Trophoblast cell (in vitro differentiated cells and primary cell): ENCODE measurements around the gene TLR3.

Source experiments
- DNase-seq, 2 donors: peaks; one replicate each; pipeline ENCODE4 v3.0.0-alpha.2; 2016
- H2AFZ ChIP-seq: 2 replicates; pipeline ENCODE4 v1.6.1; 2013; ENCODE audit warnings: low read length, moderate library complexity, mild to moderate bottlenecking; ENCODE audit not compliant: insufficient read depth, poor library complexity
- H2AK5ac ChIP-seq: 2 replicates; pipeline ENCODE4 v1.6.1; 2013; ENCODE audit warnings: mild to moderate bottlenecking, low read length
- H2BK120ac ChIP-seq: 2 replicates; pipeline ENCODE4 v1.6.1; 2013; ENCODE audit warnings: low read length, mild to moderate bottlenecking, moderate library complexity; ENCODE audit not compliant: insufficient read depth, poor library complexity
- H2BK12ac ChIP-seq: 2 replicates; pipeline ENCODE4 v1.6.1; 2013; ENCODE audit warnings: mild to moderate bottlenecking, low read length, moderate library complexity
- H2BK5ac ChIP-seq: 2 replicates; pipeline ENCODE4 v1.6.1; 2013; ENCODE audit warnings: low read length, low read depth, moderate library complexity, mild to moderate bottlenecking; ENCODE audit not compliant: poor library complexity
- H3K14ac ChIP-seq: 2 replicates; pipeline ENCODE4 v1.6.1; 2013; ENCODE audit warnings: mild to moderate bottlenecking, low read length
- H3K18ac ChIP-seq: 2 replicates; pipeline ENCODE4 v1.6.1; 2013; ENCODE audit warnings: mild to moderate bottlenecking, low read length
- H3K23ac ChIP-seq: 2 replicates; pipeline ENCODE4 v1.6.1; 2013; ENCODE audit warnings: low read length
- H3K27ac ChIP-seq: 2 replicates; pipeline ENCODE4 v1.5.1; 2013; ENCODE audit warnings: low read depth, mild to moderate bottlenecking, inconsistent platforms, low read length, moderate library complexity
- H3K27me3 ChIP-seq: 2 replicates; pipeline ENCODE4 v1.6.1; 2013; ENCODE audit warnings: inconsistent platforms, mild to moderate bottlenecking, low read length, moderate library complexity; ENCODE audit not compliant: insufficient read depth
- H3K36me3 ChIP-seq, 2 experiments: 1 replicate in 1 of 2; 2 replicates in 1 of 2; pipeline ENCODE4 v1.6.1; 2013; ENCODE audit warnings: low read length in 2 of 2, mild to moderate bottlenecking in 2 of 2, moderate library complexity in 1 of 2; ENCODE audit not compliant: insufficient read depth in 2 of 2, control insufficient read depth in 1 of 2
- H3K4ac ChIP-seq: 2 replicates; pipeline ENCODE4 v1.6.1; 2013; ENCODE audit warnings: low read depth, mild to moderate bottlenecking, low read length, moderate library complexity
- H3K4me1 ChIP-seq, 2 experiments: 1 replicate in 1 of 2; 2 replicates in 1 of 2; pipeline ENCODE4 v1.6.1; 2013; ENCODE audit warnings: low read length in 2 of 2, mild to moderate bottlenecking in 2 of 2, moderate library complexity in 1 of 2; ENCODE audit not compliant: insufficient read depth in 2 of 2, control insufficient read depth in 1 of 2
- H3K4me2 ChIP-seq: 2 replicates; pipeline ENCODE4 v1.6.1; 2013; ENCODE audit warnings: inconsistent platforms, mild to moderate bottlenecking, low read length, moderate library complexity
- H3K4me3 ChIP-seq: 2 replicates; pipeline ENCODE4 v1.5.1; 2013; ENCODE audit warnings: mild to moderate bottlenecking, low read depth, low read length, inconsistent platforms
- H3K79me1 ChIP-seq: one replicate; pipeline ENCODE4 v1.6.1; 2013; ENCODE audit warnings: low read length
- H3K79me2 ChIP-seq: 2 replicates; pipeline ENCODE4 v1.6.1; 2013; ENCODE audit warnings: low read length, mild to moderate bottlenecking; ENCODE audit not compliant: control insufficient read depth, insufficient read depth, poor library complexity
- H3K9ac ChIP-seq: 2 replicates; pipeline ENCODE4 v1.6.1; 2013; ENCODE audit warnings: mild to moderate bottlenecking, low read length
- H3K9me3 ChIP-seq: 2 replicates; pipeline ENCODE4 v1.6.1; 2013; ENCODE audit warnings: low read depth, mild to moderate bottlenecking, control low read depth, inconsistent platforms, low read length; ENCODE audit not compliant: insufficient read depth
- H4K12ac ChIP-seq: 2 replicates; pipeline ENCODE4 v1.6.1; 2013; ENCODE audit warnings: low read depth, mild to moderate bottlenecking, low read length, moderate library complexity
- H4K8ac ChIP-seq: 2 replicates; pipeline ENCODE4 v1.6.1; 2013; ENCODE audit warnings: low read depth, mild to moderate bottlenecking, low read length, moderate library complexity
- H4K91ac ChIP-seq: one replicate; pipeline ENCODE4 v1.6.1; 2013; ENCODE audit warnings: low read depth, mild to moderate bottlenecking, low read length, moderate library complexity
- WGBS: extraction: QIAGEN DNeasy Blood & Tissue Kit; methylation state at CpG from one replicate; pipeline ENCODE4 v1.1.7; 2013; ENCODE audit warnings: missing lambda C conversion rate; ENCODE audit not compliant: insufficient read length, insufficient coverage; ENCODE audit errors: extremely low coverage; 5-methylcytosine and 5-hydroxymethylcytosine counted together

TLR3 gene

GRCh38 chr4:186109245-186109644 is 40.3 kb downstream of the TLR3 start:
- H2BK12ac ChIP-seq: no peak overlapping the region
- H2BK120ac ChIP-seq: no peak overlapping the region
- H2BK5ac ChIP-seq: no peak overlapping the region
- no peak overlapping the region for H3K9ac ChIP-seq
- peaks cover 15% of the 10 kb centered on the region for H3K27me3 ChIP-seq
- no peak for DNase-seq
- peaks cover 0 to 9% of the 10 kb centered on the region in 2 experiments for H3K4me1 ChIP-seq
- H3K18ac ChIP-seq: no peak overlapping the region
- H3K4ac ChIP-seq: no peak overlapping the region
- no peak overlapping the region for H4K8ac ChIP-seq
- H3K23ac ChIP-seq: no peak overlapping the region
- H3K4me2 ChIP-seq: no peak overlapping the region
- no peak overlapping the region for H2AFZ ChIP-seq
- H3K36me3 ChIP-seq: peaks cover 0 to under 1% of the 10 kb centered on the region in 2 experiments
- H3K4me3 ChIP-seq: no peak overlapping the region
- H4K12ac ChIP-seq: no peak overlapping the region
- no peak overlapping the region for H3K14ac ChIP-seq
- no peak overlapping the region for H4K91ac ChIP-seq
- no peak overlapping the region for H2AK5ac ChIP-seq
- H3K9me3 ChIP-seq: peaks cover under 1% of the 10 kb centered on the region
- no peak overlapping the region for H3K27ac ChIP-seq
- no peaks in the 10 kb centered on the region for H3K79me2 ChIP-seq
- no CpG with 5 or more reads among the region's 4 CpGs for WGBS
- H3K79me1 ChIP-seq: peaks cover 3% of the 10 kb centered on the region

DNA sequence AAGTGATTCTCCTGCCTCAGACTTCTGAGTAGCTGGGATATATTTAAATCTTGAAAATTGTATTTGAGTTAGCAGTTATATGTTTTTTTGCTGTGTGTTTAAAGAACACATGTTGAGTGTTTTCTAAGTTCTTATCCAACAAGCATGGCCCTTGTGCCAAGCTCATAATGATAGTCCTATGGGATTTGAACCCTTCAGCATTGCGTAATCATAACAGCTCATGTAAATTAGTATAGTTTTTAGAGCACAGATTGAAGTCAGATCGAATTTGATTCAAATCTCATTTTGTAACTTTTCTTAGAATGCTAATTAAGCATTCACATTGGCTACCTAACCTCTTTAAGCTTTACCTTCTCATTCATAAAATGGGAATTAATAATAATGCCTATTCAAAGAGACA is 47.7 kb downstream of the TLR3 start:
- no peak overlapping the region for H3K14ac ChIP-seq
- no peak overlapping the region for H3K27ac ChIP-seq
- H2AFZ ChIP-seq: no peak overlapping the region
- WGBS: no CpG with 5 or more reads among the region's 2 CpGs
- no peak overlapping the region for H3K18ac ChIP-seq
- H3K79me1 ChIP-seq: no peaks in the 10 kb centered on the region
- H3K4me3 ChIP-seq: no peak overlapping the region
- H3K9ac ChIP-seq: no peak overlapping the region
- no peak overlapping the region for H3K4me2 ChIP-seq
- H3K9me3 ChIP-seq: no peaks in the 10 kb centered on the region
- H4K91ac ChIP-seq: no peak overlapping the region
- no peak overlapping the region for H3K4ac ChIP-seq
- no peak overlapping the region for H4K12ac ChIP-seq
- H2AK5ac ChIP-seq: no peak overlapping the region
- no peaks in the 10 kb centered on the region for H3K79me2 ChIP-seq
- no peaks in the 10 kb centered on the region for H3K4me1 ChIP-seq
- no peak for DNase-seq
- no peak overlapping the region for H3K23ac ChIP-seq
- no peaks in the 10 kb centered on the region for H3K27me3 ChIP-seq
- no peak overlapping the region for H2BK120ac ChIP-seq
- H3K36me3 ChIP-seq: no peaks in the 10 kb centered on the region
- no peak overlapping the region for H4K8ac ChIP-seq
- no peak overlapping the region for H2BK12ac ChIP-seq
- H2BK5ac ChIP-seq: no peak overlapping the region

- Histone ChIP-seq H4K91ac (no peak overlapping the region), H3K14ac (no peak overlapping the region), H3K4me3 (no peak overlapping the region), H3K18ac (no peak overlapping the region), H3K27ac (no peak overlapping the region), H2BK120ac (no peak overlapping the region), H2AK5ac (no peak overlapping the region), H3K4ac (no peak overlapping the region), H2BK5ac (no peak overlapping the region), H3K79me2 (no peaks in the 10 kb centered on the region), H3K4me2 (no peak overlapping the region), H3K27me3 (no peaks in the 10 kb centered on the region), H3K9ac (no peak overlapping the region), H3K36me3 (no peaks in the 10 kb centered on the region), H3K79me1 (no peaks in the 10 kb centered on the region), H3K4me1 (no peaks in the 10 kb centered on the region), H3K23ac (no peak overlapping the region), H2BK12ac (no peak overlapping the region), H3K9me3 (no peaks in the 10 kb centered on the region), H4K8ac (no peak overlapping the region), H2AFZ (no peak overlapping the region), H4K12ac (no peak overlapping the region)
- WGBS: no CpG with 5 or more reads among the region's 7 CpGs
- DNase-seq: peak in 1 of 2 donors; percentile 50
Measured at GRCh38 chr4:186118582-186118981, 49.6 kb downstream of the TLR3 start.

GRCh38 chr4:186121057-186121456 is 52.1 kb downstream of the TLR3 start:
- Histone ChIP-seq H3K79me2 (no peaks in the 10 kb centered on the region), H2AK5ac (no peak overlapping the region), H3K4me3 (no peak overlapping the region), H3K9me3 (no peaks in the 10 kb centered on the region), H3K79me1 (no peaks in the 10 kb centered on the region), H2BK120ac (no peak overlapping the region), H3K27me3 (no peaks in the 10 kb centered on the region), H3K23ac (no peak overlapping the region), H2BK12ac (no peak overlapping the region), H3K18ac (no peak overlapping the region), H4K8ac (no peak overlapping the region), H3K4ac (no peak overlapping the region), H3K9ac (no peak overlapping the region), H3K4me1 (no peaks in the 10 kb centered on the region), H4K12ac (no peak overlapping the region), H3K36me3 (no peaks in the 10 kb centered on the region), H3K4me2 (no peak overlapping the region), H2BK5ac (no peak overlapping the region), H2AFZ (no peak overlapping the region), H3K27ac (no peak overlapping the region), H4K91ac (no peak overlapping the region), H3K14ac (no peak overlapping the region)
- no peak for DNase-seq
- WGBS: no CpG with 5 or more reads among the region's 2 CpGs
